Sciatic nerve (tissue), 2 donors: ENCODE data around the gene GPR39. TPM values are rescaled to one million over a fixed set of nuclear protein-coding genes. Genes with fewer than 3 reads are reported as not detected.

Source experiments
- ATAC-seq: fragments of 200-7000 bp; cut with Tn5 transposase; one replicate; pipeline ENCODE4 v1.9.1; 2020; ENCODE audit warnings: mild to moderate bottlenecking, moderate library complexity
- DNase-seq: peaks from one replicate; pipeline ENCODE4 v3.0.0-alpha.2; 2020; ENCODE audit warnings: low spot score
- intact Hi-C: fragments of 100-400 bp; cut with DNase I; formaldehyde crosslinking; loops from one replicate; pipeline ENCODE4 v1.14.2; 2022
- total RNA-seq: library from RNA; stranded (reverse); fragmentation: NEBNext Ultra II Directional; extraction: Animal tissue kit (Norgen Biotek cat#: 25700); gene quantifications from one replicate; pipeline ENCODE4 v1.2.1, GENCODE V29; 2021
- donor health status: DM: no; HTN: no; CAD: no.
- donor health status: DM: no; HTN: no; CAD: no.

The GPR39 gene
- total RNA-seq, 1 donor from 2014 or later, result 0.31 TPM

GRCh38 chr2:132404056-132404455 is 12.5 kb upstream of the GPR39 start:
- intact Hi-C loops, result no loop called here
- no peak for ATAC-seq
- DNase-seq, result no peak

- ATAC-seq (no peak), DNase-seq (no peak)
- intact Hi-C loops, result no loop called here
These were observed 8.8 kb upstream of the GPR39 start for GRCh38 chr2:132407784-132408183.

GRCh38 chr2:132412021-132412420 is 4.6 kb upstream of the GPR39 start:
- ATAC-seq (no peak), DNase-seq (no peak)
- intact Hi-C loops, result no loop called here

- intact Hi-C loops, result no loop called here
- no peak for DNase-seq
- no peak for ATAC-seq
These were observed 2.5 kb upstream of the GPR39 start for GRCh38 chr2:132414081-132414480.

- DNase-seq, result no peak
- intact Hi-C loops, result no loop called here
- ATAC-seq, result peak; percentile 13
These were observed 1.2 kb upstream of the GPR39 start for GRCh38 chr2:132415256-132415914.

GRCh38 chr2:132415915-132416722 is 486 bp upstream of the GPR39 start:
- intact Hi-C loops, result no loop called here
- DNase-seq (peak; percentile 68), ATAC-seq (peak; percentile 85)

GRCh38 chr2:132417430-132418035 is 928 bp downstream of the GPR39 start:
- intact Hi-C loops, result no loop called here
- ATAC-seq (no peak), DNase-seq (no peak)

GRCh38 chr2:132419235-132419634 is 2.6 kb downstream of the GPR39 start:
- DNase-seq (no peak), ATAC-seq (no peak)
- intact Hi-C loops, result no loop called here

- DNase-seq (no peak), ATAC-seq (no peak)
- intact Hi-C loops, result no loop called here
These were observed 3.3 kb downstream of the GPR39 start for GRCh38 chr2:132419941-132420340.

- intact Hi-C loops, result no loop called here
- no peak for ATAC-seq
- no peak for DNase-seq
These were observed 4.5 kb downstream of the GPR39 start for GRCh38 chr2:132420816-132421805.

- intact Hi-C loops, result no loop called here
- DNase-seq (no peak), ATAC-seq (no peak)
These were observed 6.1 kb downstream of the GPR39 start for GRCh38 chr2:132422736-132423135.

GRCh38 chr2:132424526-132425121 is 8.0 kb downstream of the GPR39 start:
- DNase-seq (no peak), ATAC-seq (peak; percentile 92)
- intact Hi-C loops, result no loop called here

- no peak for DNase-seq
- intact Hi-C loops, result no loop called here
- ATAC-seq, result no peak
These were observed 9.4 kb downstream of the GPR39 start for GRCh38 chr2:132426033-132426432.

GRCh38 chr2:132426656-132427055 is 10.1 kb downstream of the GPR39 start:
- ATAC-seq (no peak), DNase-seq (no peak)
- intact Hi-C loops, result no loop called here

GRCh38 chr2:132429351-132429750 is 12.7 kb downstream of the GPR39 start:
- DNase-seq (no peak), ATAC-seq (no peak)
- intact Hi-C loops, result no loop called here

- DNase-seq, result no peak
- intact Hi-C loops, result no loop called here
- no peak for ATAC-seq
These were observed 13.5 kb downstream of the GPR39 start for GRCh38 chr2:132429941-132430573.

- ATAC-seq (no peak), DNase-seq (no peak)
- intact Hi-C loops, result no loop called here
These were observed 14.3 kb downstream of the GPR39 start for GRCh38 chr2:132430895-132431294.
